NCI-H446 (cell line): Measurements from ENCODE around the gene FAM171A1.
A peak's percentile ranks its signal among the peaks of the same experiment; 100 is the strongest.
"Not testable (repeated sequence)": the region's sequence is repeated elsewhere in the genome, so short reads cannot be mapped to it uniquely, and the experiment has no call there.

Experiments
- DNase-seq, 2 experiments: peaks; one replicate each; lab custom pipeline; 2025; lab: John Stamatoyannopoulos, UW

The FAM171A1 gene

GRCh38 chr10:15344876-15345285, 26.2 kb downstream of the FAM171A1 start:
- DNase-seq: no peak

GRCh38 chr10:15344256-15344875, 26.7 kb downstream of the FAM171A1 start:
- no peak for DNase-seq

- DNase-seq: no peak
Observed at GRCh38 chr10:15342970-15343369, 28.1 kb downstream of the FAM171A1 start.

GRCh38 chr10:15341502-15342128, 29.5 kb downstream of the FAM171A1 start:
- no peak for DNase-seq

- DNase-seq: no peak
Observed at GRCh38 chr10:15339892-15340291, 31.2 kb downstream of the FAM171A1 start.

GRCh38 chr10:15337441-15337923, 33.6 kb downstream of the FAM171A1 start:
- DNase-seq: not testable (repeated sequence)

- DNase-seq: no peak
Observed at GRCh38 chr10:15336211-15336610, 34.9 kb downstream of the FAM171A1 start.

- DNase-seq: no peak
Observed at GRCh38 chr10:15335508-15335907, 35.6 kb downstream of the FAM171A1 start.

- DNase-seq: no peak
Observed at GRCh38 chr10:15334650-15335323, 36.3 kb downstream of the FAM171A1 start.

- DNase-seq: no peak
Observed at GRCh38 chr10:15333909-15334649, 37.0 kb downstream of the FAM171A1 start.

GRCh38 chr10:15333181-15333580, 37.9 kb downstream of the FAM171A1 start:
- not testable (repeated sequence) for DNase-seq

GRCh38 chr10:15331461-15331860, 39.6 kb downstream of the FAM171A1 start:
- no peak for DNase-seq

GRCh38 chr10:15329437-15329836, 41.7 kb downstream of the FAM171A1 start:
- no peak for DNase-seq

GRCh38 chr10:15325944-15326284, 45.2 kb downstream of the FAM171A1 start:
- no peak for DNase-seq

- DNase-seq: no peak
Observed at GRCh38 chr10:15325243-15325943, 45.7 kb downstream of the FAM171A1 start.

GRCh38 chr10:15324611-15325010, 46.5 kb downstream of the FAM171A1 start:
- no peak for DNase-seq

- DNase-seq: no peak
Observed at GRCh38 chr10:15324113-15324512, 47.0 kb downstream of the FAM171A1 start.

GRCh38 chr10:15322356-15322755, 48.7 kb downstream of the FAM171A1 start:
- DNase-seq: no peak

GRCh38 chr10:15321431-15322341, 49.4 kb downstream of the FAM171A1 start:
- peak; percentile 14 to 21 for DNase-seq

GRCh38 chr10:15320522-15321203, 50.4 kb downstream of the FAM171A1 start:
- DNase-seq: peak in 1 of 2 experiments; percentile 2
